ENCODE measurements around the gene RAET1L. TPM values are rescaled to one million over a fixed set of nuclear protein-coding genes. Genes with fewer than 3 reads are reported as not detected.

The RAET1L gene
- total and polyA plus RNA-seq, 5 donors from 2014 or later = not detected

GRCh38 chr6:150030611-150031010 lies 5.3 kb upstream of the RAET1L start:
- no peak overlapping the region for H3K4me3 Mint-ChIP-seq
- Histone ChIP-seq H3K4me1 (ENCODE audit: control insufficient read depth, insufficient read depth, low read length, poor library complexity, severe bottlenecking) (peaks cover 2% of the 10 kb centered on the region), H3K27ac (ENCODE audit: insufficient read depth, low read length, poor library complexity, severe bottlenecking) (no peak overlapping the region), H3K4me3 (ENCODE audit: low read depth, low read length) (no peak overlapping the region), H3K36me3 (ENCODE audit: control insufficient read depth, insufficient read depth, low read length) (no peaks in the 10 kb centered on the region), H3K27me3 (ENCODE audit: control insufficient read depth, insufficient read depth, low read length) (peaks cover 11% of the 10 kb centered on the region), H3K9me3 (ENCODE audit: control insufficient read depth in 2 of 2, low read length in 2 of 2) (no peaks in the 10 kb centered on the region)
- no peaks in the 10 kb centered on the region for H3K36me3 Mint-ChIP-seq
- H3K9me3 Mint-ChIP-seq = no peaks in the 10 kb centered on the region
- DNase-seq (no peak), ATAC-seq (ENCODE audit: low read depth in 2 of 2) (no peak)
- H3K27me3 Mint-ChIP-seq = peaks cover 71% of the 10 kb centered on the region
- peaks cover 0 to 6% (median under 1%) of the 10 kb centered on the region in 4 donors for H3K4me1 Mint-ChIP-seq
- no peak overlapping the region for H3K27ac Mint-ChIP-seq

- ATAC-seq (ENCODE audit: low read depth in 2 of 2) (peak in 1 of 2 donors; percentile 7), DNase-seq (no peak)
- peaks cover 10% of the 10 kb centered on the region for H3K4me1 ChIP-seq (ENCODE audit: control insufficient read depth, insufficient read depth, low read length, poor library complexity, severe bottlenecking)
- H3K4me3 Mint-ChIP-seq = no peak overlapping the region
- H3K36me3 ChIP-seq (ENCODE audit: control insufficient read depth, insufficient read depth, low read length) = no peaks in the 10 kb centered on the region
- H3K27me3 Mint-ChIP-seq = peaks cover 68% of the 10 kb centered on the region
- H3K27me3 ChIP-seq (ENCODE audit: control insufficient read depth, insufficient read depth, low read length) = peaks cover 11% of the 10 kb centered on the region
- H3K27ac ChIP-seq (ENCODE audit: insufficient read depth, low read length, poor library complexity, severe bottlenecking) = no peak overlapping the region
- H3K9me3 Mint-ChIP-seq = no peaks in the 10 kb centered on the region
- no peaks in the 10 kb centered on the region for H3K36me3 Mint-ChIP-seq
- peak overlapping the region in 1 of 3 donors; percentile 64 for H3K27ac Mint-ChIP-seq
- H3K4me3 ChIP-seq (ENCODE audit: low read depth, low read length) = no peak overlapping the region
- peaks cover 0 to 11% (median 3%) of the 10 kb centered on the region in 4 donors for H3K4me1 Mint-ChIP-seq
- H3K9me3 ChIP-seq (ENCODE audit: control insufficient read depth in 2 of 2, low read length in 2 of 2) = no peaks in the 10 kb centered on the region
These were observed 4.4 kb upstream of the RAET1L start for GRCh38 chr6:150029749-150030148.

- H3K27me3 ChIP-seq (ENCODE audit: control insufficient read depth, insufficient read depth, low read length) = peaks cover 13% of the 10 kb centered on the region
- H3K27ac ChIP-seq (ENCODE audit: insufficient read depth, low read length, poor library complexity, severe bottlenecking) = no peak overlapping the region
- H3K36me3 ChIP-seq (ENCODE audit: control insufficient read depth, insufficient read depth, low read length) = no peaks in the 10 kb centered on the region
- no peak for DNase-seq
- Mint-ChIP-seq H3K9me3 (no peaks in the 10 kb centered on the region), H3K27me3 (peaks cover 68% of the 10 kb centered on the region), H3K4me1 (peaks cover 0 to 14% (median 6%) of the 10 kb centered on the region in 4 donors), H3K27ac (no peak overlapping the region), H3K4me3 (no peak overlapping the region), H3K36me3 (no peaks in the 10 kb centered on the region)
- H3K9me3 ChIP-seq (ENCODE audit: control insufficient read depth in 2 of 2, low read length in 2 of 2) = no peaks in the 10 kb centered on the region
- no peak overlapping the region for H3K4me3 ChIP-seq (ENCODE audit: low read depth, low read length)
- no peak for ATAC-seq (ENCODE audit: low read depth in 2 of 2)
- peaks cover 10% of the 10 kb centered on the region for H3K4me1 ChIP-seq (ENCODE audit: control insufficient read depth, insufficient read depth, low read length, poor library complexity, severe bottlenecking)
These were observed 3.9 kb upstream of the RAET1L start for GRCh38 chr6:150029276-150029675.

- Histone ChIP-seq H3K27me3 (ENCODE audit: control insufficient read depth, insufficient read depth, low read length) (peaks cover 13% of the 10 kb centered on the region), H3K4me1 (ENCODE audit: control insufficient read depth, insufficient read depth, low read length, poor library complexity, severe bottlenecking) (peaks cover 10% of the 10 kb centered on the region), H3K27ac (ENCODE audit: insufficient read depth, low read length, poor library complexity, severe bottlenecking) (no peak overlapping the region), H3K4me3 (ENCODE audit: low read depth, low read length) (no peak overlapping the region), H3K9me3 (ENCODE audit: control insufficient read depth in 2 of 2, low read length in 2 of 2) (no peaks in the 10 kb centered on the region), H3K36me3 (ENCODE audit: control insufficient read depth, insufficient read depth, low read length) (no peaks in the 10 kb centered on the region)
- H3K36me3 Mint-ChIP-seq = no peaks in the 10 kb centered on the region
- no peak overlapping the region for H3K4me3 Mint-ChIP-seq
- DNase-seq = no peak
- peaks cover 68% of the 10 kb centered on the region for H3K27me3 Mint-ChIP-seq
- no peaks in the 10 kb centered on the region for H3K9me3 Mint-ChIP-seq
- H3K27ac Mint-ChIP-seq = no peak overlapping the region
- peaks cover 0 to 14% (median 6%) of the 10 kb centered on the region in 4 donors for H3K4me1 Mint-ChIP-seq
- no peak for ATAC-seq (ENCODE audit: low read depth in 2 of 2)
These were observed 3.5 kb upstream of the RAET1L start for GRCh38 chr6:150028799-150029198.

- no peak overlapping the region for H3K4me3 ChIP-seq (ENCODE audit: low read depth, low read length)
- no peak overlapping the region for H3K27ac ChIP-seq (ENCODE audit: insufficient read depth, low read length, poor library complexity, severe bottlenecking)
- no peaks in the 10 kb centered on the region for H3K36me3 ChIP-seq (ENCODE audit: control insufficient read depth, insufficient read depth, low read length)
- peaks cover 0 to 14% (median 6%) of the 10 kb centered on the region in 4 donors for H3K4me1 Mint-ChIP-seq
- no peaks in the 10 kb centered on the region for H3K36me3 Mint-ChIP-seq
- no peak for ATAC-seq (ENCODE audit: low read depth in 2 of 2)
- no peaks in the 10 kb centered on the region for H3K9me3 ChIP-seq (ENCODE audit: control insufficient read depth in 2 of 2, low read length in 2 of 2)
- H3K4me3 Mint-ChIP-seq = no peak overlapping the region
- DNase-seq = no peak
- peaks cover 74% of the 10 kb centered on the region for H3K27me3 Mint-ChIP-seq
- H3K4me1 ChIP-seq (ENCODE audit: control insufficient read depth, insufficient read depth, low read length, poor library complexity, severe bottlenecking) = peaks cover 10% of the 10 kb centered on the region
- H3K27me3 ChIP-seq (ENCODE audit: control insufficient read depth, insufficient read depth, low read length) = peaks cover 7% of the 10 kb centered on the region
- no peaks in the 10 kb centered on the region for H3K9me3 Mint-ChIP-seq
- no peak overlapping the region for H3K27ac Mint-ChIP-seq
These were observed 2.7 kb upstream of the RAET1L start for GRCh38 chr6:150027806-150028565.

- Mint-ChIP-seq H3K27me3 (peaks cover 74% of the 10 kb centered on the region), H3K4me3 (no peak overlapping the region), H3K36me3 (no peaks in the 10 kb centered on the region), H3K27ac (peak overlapping the region in 1 of 3 donors; percentile 60), H3K4me1 (peaks cover 0 to 14% (median 6%) of the 10 kb centered on the region in 4 donors), H3K9me3 (no peaks in the 10 kb centered on the region)
- no peaks in the 10 kb centered on the region for H3K36me3 ChIP-seq (ENCODE audit: control insufficient read depth, insufficient read depth, low read length)
- H3K27me3 ChIP-seq (ENCODE audit: control insufficient read depth, insufficient read depth, low read length) = peaks cover 5% of the 10 kb centered on the region
- no peak for DNase-seq
- H3K9me3 ChIP-seq (ENCODE audit: control insufficient read depth in 2 of 2, low read length in 2 of 2) = no peaks in the 10 kb centered on the region
- no peak for ATAC-seq (ENCODE audit: low read depth in 2 of 2)
- peaks cover 10% of the 10 kb centered on the region for H3K4me1 ChIP-seq (ENCODE audit: control insufficient read depth, insufficient read depth, low read length, poor library complexity, severe bottlenecking)
- no peak overlapping the region for H3K27ac ChIP-seq (ENCODE audit: insufficient read depth, low read length, poor library complexity, severe bottlenecking)
- no peak overlapping the region for H3K4me3 ChIP-seq (ENCODE audit: low read depth, low read length)
These were observed 1.9 kb upstream of the RAET1L start for GRCh38 chr6:150026976-150027805.

GRCh38 chr6:150024646-150025155 lies 631 bp downstream of the RAET1L start:
- no peaks in the 10 kb centered on the region for H3K9me3 ChIP-seq (ENCODE audit: control insufficient read depth in 2 of 2, low read length in 2 of 2)
- H3K27me3 ChIP-seq (ENCODE audit: control insufficient read depth, insufficient read depth, low read length) = peaks cover 5% of the 10 kb centered on the region
- Mint-ChIP-seq H3K36me3 (no peaks in the 10 kb centered on the region), H3K9me3 (no peaks in the 10 kb centered on the region), H3K27me3 (peaks cover 67% of the 10 kb centered on the region), H3K27ac (no peak overlapping the region), H3K4me3 (peak overlapping the region in 2 of 4 donors; percentile 55 to 65), H3K4me1 (peaks cover 0 to 14% (median 6%) of the 10 kb centered on the region in 4 donors)
- no peak overlapping the region for H3K27ac ChIP-seq (ENCODE audit: insufficient read depth, low read length, poor library complexity, severe bottlenecking)
- ATAC-seq (ENCODE audit: low read depth in 2 of 2) (no peak), DNase-seq (no peak)
- H3K36me3 ChIP-seq (ENCODE audit: control insufficient read depth, insufficient read depth, low read length) = no peaks in the 10 kb centered on the region
- H3K4me1 ChIP-seq (ENCODE audit: control insufficient read depth, insufficient read depth, low read length, poor library complexity, severe bottlenecking) = peaks cover 10% of the 10 kb centered on the region
- H3K4me3 ChIP-seq (ENCODE audit: low read depth, low read length) = no peak overlapping the region

Data from CD4-positive, CD25-positive, alpha-beta regulatory T cell (primary cell).